GM19240 (cell line): Measurements from ENCODE around the gene ADAMTS13.

Experiments
- DNase-seq: peaks from one replicate; pipeline ENCODE4 v3.0.0; 2011; ENCODE audit warnings: low spot score; ENCODE audit not compliant: insufficient read length

Gene ADAMTS13

GRCh38 chr9:133489253-133490190 lies 67.4 kb downstream of the ADAMTS13 start:
- no peak for DNase-seq

- no peak for DNase-seq
These were observed 68.1 kb downstream of the ADAMTS13 start for GRCh38 chr9:133490201-133490681.

DNA sequence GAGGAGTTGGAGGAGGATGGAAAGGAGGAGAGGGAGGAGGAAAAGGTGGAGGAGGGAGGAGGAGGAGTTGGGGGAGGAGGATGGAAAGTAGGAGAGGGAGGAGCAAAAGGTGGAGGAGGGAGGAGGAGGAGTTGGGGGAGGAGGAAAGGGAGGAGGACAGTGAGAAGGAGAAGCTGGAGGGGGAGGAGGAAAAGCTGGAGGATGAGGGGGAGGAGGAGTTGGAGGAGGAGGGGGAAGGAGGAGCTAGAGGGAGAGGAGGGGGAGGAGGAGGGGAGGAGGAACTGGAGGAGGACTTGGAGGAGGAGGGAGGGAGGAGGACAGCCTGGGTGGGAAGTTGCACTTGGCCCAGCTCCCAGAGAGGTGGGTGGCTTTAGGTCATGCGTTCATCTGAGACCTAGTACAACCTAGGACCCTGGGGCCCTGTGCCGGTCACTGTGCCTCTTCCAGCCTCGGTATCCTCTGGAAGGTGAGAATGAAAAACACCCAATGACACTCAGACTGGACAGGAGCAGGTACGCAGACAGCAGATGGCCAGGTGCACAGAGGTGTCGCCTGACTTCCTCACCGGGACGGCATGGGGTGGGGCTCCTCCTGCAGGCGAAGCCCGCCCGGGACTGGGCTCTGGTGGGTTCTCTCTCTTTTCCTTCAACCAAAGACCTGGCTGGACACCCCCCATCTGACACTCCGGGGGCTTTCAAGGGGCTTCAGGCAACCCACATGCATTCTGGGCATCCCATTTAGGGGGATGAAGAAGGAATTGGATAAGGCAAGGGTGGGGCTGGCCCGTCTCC lies 68.9 kb downstream of the ADAMTS13 start:
- DNase-seq: no peak

DNA sequence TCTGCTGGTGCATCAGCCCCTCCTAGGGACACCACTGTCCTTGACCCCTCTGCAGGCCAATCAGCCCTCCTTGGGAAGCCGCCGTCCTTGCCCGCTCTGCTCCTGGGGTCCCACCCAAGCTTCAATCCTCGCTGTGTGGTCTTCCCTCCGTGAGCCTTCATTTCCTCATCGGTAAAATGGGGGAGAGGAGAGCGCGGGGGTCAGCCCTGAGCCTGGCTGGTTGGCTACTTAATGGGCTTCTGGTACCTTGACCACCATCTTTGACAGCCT lies 69.4 kb downstream of the ADAMTS13 start:
- DNase-seq: no peak

GRCh38 chr9:133492061-133493021 lies 70.2 kb downstream of the ADAMTS13 start:
- no peak for DNase-seq

GRCh38 chr9:133493428-133493827 lies 71.3 kb downstream of the ADAMTS13 start:
- DNase-seq: no peak

- no peak for DNase-seq
These were observed 71.8 kb downstream of the ADAMTS13 start for GRCh38 chr9:133493845-133494540.

DNA sequence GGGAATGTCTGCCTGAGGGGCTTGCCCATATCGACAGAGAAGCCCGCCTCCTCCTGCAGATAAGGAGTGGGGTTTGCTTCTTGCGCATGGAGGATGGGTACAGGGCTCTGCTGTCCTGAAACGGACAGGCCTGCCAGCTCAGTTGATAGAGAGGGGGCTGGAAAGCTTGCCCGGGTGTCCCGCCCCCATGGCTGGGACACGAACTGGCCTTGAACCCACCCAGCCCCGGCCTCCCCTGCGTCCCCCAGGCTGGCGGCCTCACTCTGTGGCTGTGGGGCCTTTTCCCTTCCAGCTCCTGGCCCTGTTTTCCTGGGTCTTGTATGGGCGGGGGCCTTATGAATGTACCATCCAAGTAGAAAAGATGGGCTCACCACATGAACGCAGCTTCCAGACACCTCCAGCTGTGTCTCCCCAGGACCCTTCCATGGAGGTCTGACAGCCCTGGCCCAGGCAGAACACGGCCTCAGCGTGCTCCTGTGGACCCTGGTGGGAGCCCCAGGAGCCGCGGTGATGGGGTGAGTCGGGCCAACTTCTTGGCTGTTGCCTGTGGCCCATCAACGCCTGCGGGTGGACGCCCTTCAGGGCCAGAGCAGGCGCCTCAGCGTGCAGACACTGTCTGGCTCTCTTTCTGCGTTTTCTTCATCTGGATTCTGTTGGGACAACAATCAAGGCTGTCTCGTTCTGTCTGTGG lies 72.6 kb downstream of the ADAMTS13 start:
- DNase-seq: no peak

DNA sequence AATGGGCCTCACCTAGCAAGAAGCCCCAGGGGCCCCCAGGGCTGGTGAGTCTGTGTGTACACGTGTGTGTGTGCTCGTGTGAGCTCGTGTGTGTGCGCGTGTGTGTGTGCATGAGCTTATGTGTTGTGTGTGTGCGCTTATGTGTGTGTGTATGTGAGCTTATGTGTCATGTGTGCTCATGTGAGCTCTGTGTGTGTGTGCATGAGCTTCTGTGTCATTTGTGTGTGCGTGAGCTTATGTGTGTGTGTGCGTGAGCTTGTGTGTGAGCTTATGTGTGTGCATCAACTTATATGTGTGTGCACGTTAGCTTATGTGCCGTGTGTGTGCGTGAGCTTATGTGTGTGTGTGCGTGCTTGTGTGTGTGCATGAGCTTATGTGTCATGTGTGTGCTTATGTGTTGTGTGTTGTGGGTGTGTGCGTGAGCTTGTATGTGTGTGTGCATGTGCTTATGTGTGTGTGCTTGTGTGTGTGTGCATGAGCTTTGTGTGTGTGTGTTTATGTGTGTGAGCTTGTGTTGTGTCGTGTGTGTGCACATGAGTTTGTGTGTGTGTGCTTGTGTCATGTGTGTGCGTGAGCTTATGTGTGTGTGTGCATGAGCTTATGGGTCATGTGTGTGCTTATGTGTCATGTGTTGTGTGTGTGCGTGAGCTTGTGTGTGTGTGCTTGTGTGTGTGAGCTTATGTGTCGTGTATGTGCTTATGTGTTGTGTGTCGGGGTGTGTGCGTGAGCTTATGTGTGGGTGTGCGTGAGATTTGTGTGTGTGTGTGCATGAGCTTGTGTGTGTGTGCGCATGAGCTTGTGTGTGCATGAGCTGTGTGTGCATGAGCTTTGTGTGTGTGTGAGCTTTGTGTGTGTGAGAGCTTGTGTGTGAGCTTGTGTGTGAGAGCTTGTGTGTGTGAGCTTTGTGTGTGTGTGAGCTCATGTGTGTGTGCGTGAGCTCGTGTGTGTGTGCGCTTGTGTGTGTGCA lies 73.4 kb downstream of the ADAMTS13 start:
- no peak for DNase-seq

DNA sequence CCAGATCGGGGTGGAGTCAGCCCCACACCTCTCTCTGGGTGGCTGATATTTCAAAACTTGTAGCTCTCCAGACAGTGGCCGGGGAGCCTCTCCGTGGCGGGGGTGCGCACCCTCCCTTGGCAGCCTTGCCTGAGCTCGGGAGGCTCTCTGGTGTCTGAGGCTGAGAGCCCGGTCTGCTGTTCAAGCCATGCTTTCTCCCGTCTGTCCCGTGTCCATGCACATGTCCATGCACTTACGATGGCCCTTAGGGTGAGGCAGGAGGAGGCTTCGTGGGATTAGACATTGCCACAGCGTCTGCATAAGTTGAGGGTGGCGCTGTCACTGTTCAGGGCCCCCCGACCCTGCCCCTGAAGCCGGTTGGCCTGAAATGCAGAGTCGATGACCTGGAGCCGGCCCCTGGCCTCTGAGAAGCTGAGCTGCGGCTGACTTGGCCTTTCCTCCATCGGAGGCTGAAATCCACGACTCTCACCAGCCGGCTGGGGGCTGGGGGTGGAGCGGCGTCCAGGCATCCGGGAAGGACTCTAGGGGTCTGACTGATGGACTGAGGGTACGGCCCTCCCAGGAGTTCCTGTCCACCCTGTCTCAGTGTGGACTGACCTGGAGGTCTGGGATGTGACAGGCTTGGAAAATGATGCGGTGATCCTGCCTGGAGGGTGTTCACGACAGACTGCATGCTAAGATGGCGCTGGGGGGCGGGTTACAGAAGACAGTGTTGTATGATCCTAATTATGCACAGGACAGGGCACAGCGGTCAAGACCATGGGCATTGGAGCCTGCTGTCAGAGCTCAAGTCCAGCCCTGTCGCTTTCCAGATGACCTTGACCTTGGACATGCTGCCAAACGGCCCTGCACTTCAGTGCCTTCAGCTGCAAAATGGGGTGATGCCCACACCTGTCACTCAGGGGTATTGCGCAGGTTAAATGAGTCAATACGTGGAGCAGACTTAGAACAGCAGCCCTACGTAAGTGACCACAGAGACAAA lies 75.0 kb downstream of the ADAMTS13 start:
- DNase-seq: no peak

DNA sequence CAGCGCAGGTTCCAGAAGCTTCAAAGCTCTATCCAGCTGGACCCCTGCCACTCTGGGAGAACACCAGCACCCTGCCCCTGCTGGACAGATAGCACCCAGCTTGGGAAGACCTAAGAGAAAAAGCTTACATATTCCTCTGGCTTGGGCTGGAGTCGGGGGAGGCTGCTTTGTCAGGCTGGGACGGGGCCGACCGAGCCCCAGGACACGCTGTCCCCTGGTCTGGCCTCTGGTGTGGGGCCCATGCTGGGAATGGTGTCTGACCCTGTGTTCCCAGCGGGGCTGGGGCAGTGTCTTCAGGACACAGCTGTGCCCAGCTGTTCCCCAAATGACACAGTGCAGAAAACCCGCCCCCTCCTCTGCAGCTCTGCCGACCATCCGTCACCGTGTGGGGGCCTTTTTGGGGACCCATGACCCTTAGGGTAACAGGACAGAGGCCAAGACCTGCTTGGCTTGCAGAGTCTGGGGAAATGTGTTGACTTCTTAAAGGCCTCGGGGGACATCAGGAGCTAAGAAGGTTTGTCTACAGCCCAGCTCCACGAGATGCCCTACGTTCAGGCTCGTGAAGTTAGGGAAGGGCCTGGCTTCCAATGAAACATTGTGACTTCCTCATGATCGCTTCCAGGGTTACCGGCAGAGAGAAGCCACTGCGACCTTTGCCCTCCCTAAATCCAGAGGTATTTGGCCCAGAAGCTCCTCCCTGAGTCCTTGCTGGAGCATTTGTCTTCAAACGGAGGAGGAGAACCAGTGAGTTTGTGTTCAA lies 77.1 kb downstream of the ADAMTS13 start:
- no peak for DNase-seq

DNA sequence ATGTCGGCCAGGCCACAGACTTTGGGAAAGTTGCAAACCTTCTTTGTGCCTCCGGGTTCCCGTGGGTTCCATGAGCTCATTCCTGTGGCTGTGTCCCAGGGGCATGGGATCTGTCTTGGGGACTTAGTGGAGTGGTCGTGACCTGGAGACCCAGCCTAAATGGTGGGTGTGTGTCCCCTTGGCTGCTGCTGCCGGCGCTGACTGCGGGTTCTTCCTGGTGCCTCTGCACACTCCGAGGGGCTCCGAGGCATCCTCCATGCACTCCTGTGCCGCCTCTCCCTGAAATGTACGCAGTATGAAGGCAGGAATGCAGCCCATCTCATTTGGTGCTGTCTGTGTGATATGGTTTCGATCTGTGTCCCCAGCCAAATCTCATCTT lies 77.7 kb downstream of the ADAMTS13 start:
- no peak for DNase-seq

- DNase-seq: no peak
These were observed 79.9 kb downstream of the ADAMTS13 start for GRCh38 chr9:133502112-133502511.

DNA sequence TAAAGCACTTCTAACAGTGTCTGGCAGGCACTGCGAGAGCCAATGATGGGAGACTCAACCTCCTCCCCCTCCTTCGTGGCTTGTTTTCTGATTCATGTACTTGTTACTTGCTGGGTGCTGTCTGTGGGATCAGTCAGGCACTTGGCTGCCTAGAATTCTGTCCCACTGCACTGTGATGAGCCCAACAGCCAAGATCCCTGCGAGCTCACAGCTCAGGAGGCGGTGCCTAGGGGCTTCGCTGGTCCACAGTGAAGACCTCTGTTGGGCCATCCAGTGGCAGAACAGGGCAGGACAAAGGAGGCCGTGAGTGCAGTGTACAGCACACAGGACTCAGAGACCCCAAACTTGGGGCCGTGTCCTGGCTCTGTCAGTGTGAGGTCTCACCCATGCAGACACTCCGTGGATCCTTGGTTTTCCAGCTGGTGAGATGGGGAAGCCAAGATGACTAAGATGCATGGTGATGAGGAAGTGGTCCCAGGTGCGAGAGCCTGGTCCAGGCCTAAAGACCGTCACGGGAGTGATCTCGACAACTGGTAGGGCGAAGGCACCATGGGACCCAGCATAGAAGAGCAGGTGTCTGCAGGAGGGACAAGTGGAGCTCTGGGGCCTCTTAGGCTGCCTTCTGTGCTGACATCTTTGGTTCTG lies 83.1 kb downstream of the ADAMTS13 start:
- DNase-seq: no peak

DNA sequence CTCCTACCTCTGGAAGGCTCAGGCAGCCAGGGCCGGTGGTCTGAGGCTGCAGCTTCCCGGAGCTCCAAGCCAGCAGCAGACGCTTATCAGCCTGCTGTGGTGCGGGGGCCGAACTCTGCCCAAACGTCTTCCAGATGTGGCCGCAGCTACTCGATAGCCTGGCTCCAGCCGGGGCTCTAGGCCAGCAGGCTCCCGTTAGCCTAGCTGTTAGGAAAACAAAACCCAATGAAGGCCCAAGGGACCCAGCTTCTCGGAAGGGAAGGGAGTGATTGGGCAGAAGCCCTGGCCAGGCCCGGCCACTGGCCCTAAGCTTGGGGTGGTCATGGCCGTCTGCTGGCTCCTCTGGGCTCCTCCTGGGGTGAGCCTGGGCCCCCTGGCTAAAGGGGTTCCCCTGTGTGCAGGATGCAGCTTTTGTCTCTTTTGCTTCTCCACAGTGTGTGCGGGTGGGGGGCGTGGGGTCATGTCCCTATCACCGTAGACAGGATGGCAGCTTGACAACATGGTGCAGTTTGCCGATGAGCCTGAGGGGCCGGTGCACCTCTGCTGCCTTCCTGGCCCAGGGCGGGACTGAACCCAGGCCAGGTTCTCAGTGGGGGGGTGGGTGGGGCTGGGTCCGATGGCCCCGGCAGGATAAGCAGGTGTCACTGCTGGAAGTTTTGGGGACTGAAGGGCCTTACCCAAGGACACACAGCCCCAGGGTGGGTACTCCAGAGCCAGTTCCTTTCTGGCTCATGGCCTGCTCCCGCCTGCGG lies 83.9 kb downstream of the ADAMTS13 start:
- no peak for DNase-seq

- DNase-seq: no peak
These were observed 84.5 kb downstream of the ADAMTS13 start for GRCh38 chr9:133506653-133507038.
